GM23248 (cell line): ENCODE data around the gene CAPN7.

Experiments
- EZH2 ChIP-seq: fragments of 200-600 bp; sonication (generic); IDR thresholded peaks from 2 replicates; pipeline ENCODE4 v1.6.1; 2018; ENCODE audit warnings: antibody characterized with exemption, mild to moderate bottlenecking; ENCODE audit not compliant: insufficient read depth, poor library complexity, severe bottlenecking
- EZH2phosphoT487 ChIP-seq: fragments of 200-600 bp; sonication (generic); IDR thresholded peaks from 2 replicates; pipeline ENCODE4 v1.6.1; 2018; ENCODE audit warnings: antibody characterized with exemption, moderate library complexity, mild to moderate bottlenecking, low read depth; ENCODE audit not compliant: insufficient read depth

DNA sequence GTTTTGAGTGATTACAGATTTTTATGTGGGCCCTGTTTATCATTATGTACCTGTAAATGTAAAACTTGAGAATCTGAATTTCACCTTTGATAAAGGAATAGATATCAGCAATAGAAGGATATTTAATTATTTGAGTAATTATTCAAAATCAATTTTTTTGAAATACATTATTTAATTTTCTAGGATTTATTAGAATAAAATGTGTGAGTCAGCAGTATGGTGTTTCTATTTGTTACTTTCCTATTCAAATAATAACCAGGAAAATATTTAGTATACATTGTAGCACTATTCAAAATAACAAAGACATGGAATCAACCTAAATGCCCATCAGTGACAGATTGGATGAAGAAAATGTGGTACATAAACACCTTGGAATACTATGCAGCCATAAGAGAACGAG, 22.1 kb downstream of the CAPN7 start:
- TF ChIP-seq EZH2phosphoT487 (no peak), EZH2 (no peak)
